ENCODE results near the gene OTUB1. TPM values are rescaled to one million over a fixed set of nuclear protein-coding genes. Genes with fewer than 3 reads are reported as not detected.

OTUB1 gene
- total and polyA plus RNA-seq, 2 of the 13 experiments (the other 11 are each of a cell fraction or from before 2014, with no cell fraction given), result 58.8 to 130 TPM

GRCh38 chr11:64015935-64016845 is 30.0 kb downstream of the OTUB1 start (continued):
- TF ChIP-seq HBP1 (CRISPR knock-in tag; IDR thresholded peaks at IDR 0.05; ENCODE audit: low read depth), result no peak

GRCh38 chr11:64017945-64018224 is 31.6 kb downstream of the OTUB1 start:
- ChIA-PET CTCF (ENCODE audit: low intra/inter-chr PET ratio, low total read pairs) (no interaction called here), POLR2A (no interaction called here)
- ATAC-seq, result no peak
- Histone ChIP-seq H3K9ac (ENCODE audit: insufficient read depth, low read depth, low read length) (no peak overlapping the region), H3K4me1 (ENCODE audit: insufficient read depth, low read length) (peaks cover 10% of the 10 kb centered on the region), H2AFZ (ENCODE audit: low read length) (no peak overlapping the region), H3K4me3 (replicated peaks in 1 of 3; ENCODE audit: insufficient read depth in 1 of 3, low read depth in 2 of 3, low read length in 3 of 3) (no peak overlapping the region), H4K20me1 (ENCODE audit: insufficient read depth, low read length) (peaks cover 11% of the 10 kb centered on the region; the same call in 1 of the 2 replicates), H3K79me2 (ENCODE audit: insufficient read depth, low read length) (no peaks in the 10 kb centered on the region), H3K9me3 (ENCODE audit: low read length) (no peaks in the 10 kb centered on the region), H3K27me3 (ENCODE audit: control insufficient read depth in 1 of 2, insufficient read depth in 2 of 2, low read length in 2 of 2) (no peaks in the 10 kb centered on the region), H3K4me2 (ENCODE audit: low read depth, low read length) (no peak overlapping the region), H3K36me3 (replicated peaks in 1 of 2; ENCODE audit: control insufficient read depth in 1 of 2, insufficient read depth in 2 of 2, low read length in 2 of 2) (no peaks in the 10 kb centered on the region), H3K27ac (ENCODE audit: extremely low read length, insufficient read depth, low read length) (no peak overlapping the region)
- no peak for DNase-seq (ENCODE audit: low spot score)
- WGBS (ENCODE audit: low lambda C conversion rate), result no CpG with 5 or more reads among the region's 7 CpGs
- TF ChIP-seq HNRNPL (IDR thresholded peaks at IDR 0.05; ENCODE audit: low read depth, low read length), result 0 out of 2 replicates have a peak, but pooled peaks have one; percentile 12
- no peak for TF ChIP-seq KAT2B (IDR thresholded peaks at IDR 0.05; ENCODE audit: borderline replicate concordance, low read depth, low read length)
- TF ChIP-seq JARID2 (CRISPR knock-in tag; IDR thresholded peaks at IDR 0.05; ENCODE audit: insufficient replicate concordance), result no peak
- BruUV-seq (replicated peaks), result no TSS peak
- FAIRE-seq, result no peak
- in situ Hi-C loops (cut with HindIII; ENCODE audit: extremely low pct_ligation_motif_present, low pct_unique_long_range_greater_than_20kb), result no loop called here
- intact Hi-C loops (cut with micrococcal nuclease; ENCODE audit: unreplicated experiment), result no loop called here
